H1 (cell line): ENCODE measurements around the gene KRTAP12-2. TPM values are rescaled to one million over a fixed set of nuclear protein-coding genes. Genes with fewer than 3 reads are reported as not detected.

ENCODE experiments used
- CTCF ChIA-PET: fragments of 300-600 bp; sonication (Branson Sonifier 250); formaldehyde crosslinking; loops from one replicate; lab custom pipeline; 2021; ENCODE audit not compliant: partially characterized antibody; lab: Charles Lee
- POLR2A ChIA-PET: fragments of 300-600 bp; sonication (Branson Sonifier 250); formaldehyde crosslinking; loops from one replicate; lab custom pipeline; 2021; ENCODE audit warnings: inconsistent platforms; ENCODE audit not compliant: partially characterized antibody; lab: Charles Lee
- DNase-seq, 2 experiments: peaks; one replicate each; pipeline versions ENCODE4 v3.0.0 to v3.0.0-alpha.2; 2010 to 2022; ENCODE audit warnings: low spot score in 2 of 2, low read depth in 1 of 2, mixed read lengths in 1 of 2
- FAIRE-seq: peaks from 2 replicates; lab custom pipeline; 2011; peaks lifted over from hg19 to GRCh38; lab: Jason Lieb, UNC
- H2AFZ ChIP-seq: 2 replicates; pipeline ENCODE4 v1.8.1; 2012; ENCODE audit warnings: low read length, inconsistent platforms
- H2AK5ac ChIP-seq: 2 replicates; pipeline ENCODE4 v1.6.1; 2013; ENCODE audit warnings: low read depth, low read length
- H2BK120ac ChIP-seq: replicated peaks from 2 replicates; pipeline ENCODE3; 2013; ENCODE audit warnings: low read depth, low read length, inconsistent platforms
- H2BK12ac ChIP-seq: 2 replicates; pipeline ENCODE4 v1.6.1; 2013; ENCODE audit warnings: low read depth, low read length
- H2BK15ac ChIP-seq: 2 replicates; pipeline ENCODE4 v1.6.1; 2013; ENCODE audit warnings: low read length
- H2BK20ac ChIP-seq: 2 replicates; pipeline ENCODE4 v1.6.1; 2013; ENCODE audit warnings: low read length
- H2BK5ac ChIP-seq: 2 replicates; pipeline ENCODE4 v1.6.1; 2013; ENCODE audit warnings: low read depth, low read length
- H3K14ac ChIP-seq: 2 replicates; pipeline ENCODE4 v1.6.1; 2013; ENCODE audit warnings: inconsistent platforms; ENCODE audit not compliant: insufficient read length
- H3K18ac ChIP-seq: 2 replicates; pipeline ENCODE4 v1.6.1; 2013; ENCODE audit warnings: low read length; ENCODE audit errors: extremely low read depth
- H3K23ac ChIP-seq: 2 replicates; pipeline ENCODE4 v1.6.1; 2013; ENCODE audit warnings: inconsistent platforms; ENCODE audit not compliant: insufficient read length
- H3K23me2 ChIP-seq: 2 replicates; pipeline ENCODE4 v1.6.1; 2013; ENCODE audit warnings: low read depth, low read length
- H3K27ac ChIP-seq: 2 replicates; pipeline ENCODE4 v1.6.1; 2011; ENCODE audit warnings: low read depth, low read length, inconsistent platforms
- H3K27me3 ChIP-seq, 4 experiments: replicated peaks in 1 of 4; 1 replicate in 1 of 4; 2 replicates in 3 of 4; pipeline versions ENCODE4 v1.6.1 to v1.8.1; 2011 to 2013; ENCODE audit warnings: low read length in 3 of 4, mild to moderate bottlenecking in 3 of 4, inconsistent platforms in 2 of 4, mixed read lengths in 2 of 4, moderate library complexity in 1 of 4; ENCODE audit not compliant: control insufficient read depth in 3 of 4, insufficient read depth in 3 of 4; ENCODE audit errors: extremely low read depth in 1 of 4
- H3K36me3 ChIP-seq, 4 experiments: 2 replicates each; pipeline versions ENCODE4 v1.6.1 to v1.8.1; 2011 to 2013; ENCODE audit warnings: mild to moderate bottlenecking in 4 of 4, low read length in 3 of 4, moderate library complexity in 2 of 4, control low read depth in 1 of 4, inconsistent platforms in 1 of 4; ENCODE audit not compliant: insufficient read depth in 4 of 4, control insufficient read depth in 2 of 4
- H3K4ac ChIP-seq: replicated peaks from 2 replicates; pipeline ENCODE3; 2013; ENCODE audit warnings: low read length, low read depth, mixed read lengths, inconsistent platforms; ENCODE audit not compliant: insufficient read length
- H3K4me1 ChIP-seq, 4 experiments: replicated peaks in 1 of 4; 1 replicate in 1 of 4; 2 replicates in 3 of 4; pipeline versions ENCODE4 v1.6.1 to v1.8.1; 2011 to 2013; ENCODE audit warnings: low read length in 3 of 4, inconsistent platforms in 2 of 4, mixed read lengths in 1 of 4; ENCODE audit not compliant: insufficient read depth in 4 of 4, control insufficient read depth in 3 of 4
- H3K4me2 ChIP-seq, 2 experiments: 2 replicates each; pipeline versions ENCODE4 v1.6.1 to v1.8.1; 2011 to 2013; ENCODE audit warnings: low read depth in 2 of 2, low read length in 2 of 2, control low read depth in 1 of 2, inconsistent platforms in 1 of 2, mild to moderate bottlenecking in 1 of 2; ENCODE audit not compliant: insufficient read depth in 1 of 2
- H3K4me3 ChIP-seq, 4 experiments: fragments of 200-600, 300-600 bp in 1 of 4; sonication (generic), shearing (Covaris generic), sonication (Bioruptor Twin) in 1 of 4; 2 replicates each; pipeline versions ENCODE4 v1.5.1 to v1.8.1; 2011 to 2016; ENCODE audit warnings: low read length in 4 of 4, low read depth in 3 of 4, control low read depth in 2 of 4, inconsistent platforms in 2 of 4, mild to moderate bottlenecking in 2 of 4, mixed read lengths in 1 of 4, moderate library complexity in 1 of 4; ENCODE audit not compliant: insufficient read depth in 2 of 4; ENCODE audit errors: extremely low read depth in 1 of 4
- H3K56ac ChIP-seq: replicated peaks from 2 replicates; pipeline ENCODE3; 2013; ENCODE audit warnings: low read depth, mild to moderate bottlenecking, mixed read lengths, low read length, inconsistent platforms; ENCODE audit not compliant: insufficient read length
- H3K79me1 ChIP-seq: 2 replicates; pipeline ENCODE4 v1.6.1; 2013; ENCODE audit warnings: low read depth, low read length, control low read depth
- H3K79me2 ChIP-seq, 2 experiments: 2 replicates each; pipeline versions ENCODE4 v1.6.1 to v1.8.1; 2012 to 2013; ENCODE audit warnings: low read length in 2 of 2, mild to moderate bottlenecking in 2 of 2, inconsistent platforms in 1 of 2; ENCODE audit not compliant: insufficient read depth in 2 of 2, control insufficient read depth in 1 of 2
- H3K9ac ChIP-seq, 4 experiments: replicated peaks in 1 of 4; 1 replicate in 1 of 4; 2 replicates in 3 of 4; pipeline versions ENCODE4 v1.6.1 to v1.8.1; 2011 to 2013; ENCODE audit warnings: low read depth in 3 of 4, low read length in 3 of 4, control low read depth in 2 of 4, mild to moderate bottlenecking in 2 of 4, moderate library complexity in 2 of 4, inconsistent platforms in 1 of 4; ENCODE audit errors: extremely low read depth in 1 of 4
- H3K9me3 ChIP-seq, 2 experiments: 2 replicates each; pipeline versions ENCODE4 v1.6.1 to v1.8.1; 2012 to 2013; ENCODE audit warnings: mild to moderate bottlenecking in 2 of 2, moderate library complexity in 2 of 2, control low read depth in 1 of 2, inconsistent platforms in 1 of 2, low read depth in 1 of 2, low read length in 1 of 2, mixed read lengths in 1 of 2; ENCODE audit not compliant: insufficient read depth in 2 of 2
- H4K20me1 ChIP-seq, 2 experiments: replicated peaks in 1 of 2; 2 replicates each; pipeline versions ENCODE3 to v1.8.1; 2011 to 2013; ENCODE audit warnings: inconsistent platforms in 2 of 2, low read length in 2 of 2, mild to moderate bottlenecking in 1 of 2; ENCODE audit not compliant: insufficient read depth in 2 of 2, control insufficient read depth in 1 of 2
- H4K5ac ChIP-seq: 2 replicates; pipeline ENCODE4 v1.6.1; 2013; ENCODE audit warnings: low read length, low read depth, mixed read lengths, inconsistent platforms; ENCODE audit not compliant: insufficient read length
- H4K8ac ChIP-seq: 2 replicates; pipeline ENCODE4 v1.8.0; 2013; ENCODE audit warnings: mild to moderate bottlenecking, moderate library complexity, low read length, inconsistent platforms; ENCODE audit not compliant: insufficient read depth; ENCODE audit errors: extremely low read depth
- H4K91ac ChIP-seq: replicated peaks from 2 replicates; pipeline ENCODE3; 2013; ENCODE audit warnings: low read length, mixed read lengths, inconsistent platforms; ENCODE audit not compliant: insufficient read length
- CTCF ChIP-seq, 3 experiments: IDR thresholded peaks; 1 replicate in 2 of 3; 2 replicates in 1 of 3; pipeline versions ENCODE4 v1.5.1 to v1.6.1; 2011; ENCODE audit warnings: low read length in 3 of 3, mild to moderate bottlenecking in 3 of 3, inconsistent platforms in 2 of 3, low read depth in 1 of 3, moderate library complexity in 1 of 3; ENCODE audit not compliant: insufficient read depth in 1 of 3; ENCODE audit errors: control extremely low read depth in 1 of 3
- KDM5A ChIP-seq: fragments of 200-600 bp; IDR thresholded peaks from 2 replicates; pipeline ENCODE4 v1.7.1; 2012; ENCODE audit warnings: mild to moderate bottlenecking, low read length, inconsistent platforms, mixed read lengths
- RAD21 ChIP-seq, 2 experiments: IDR thresholded peaks in 1 of 2; conservative IDR thresholded peaks in 1 of 2; 2 replicates each; pipeline ENCODE4 v1.6.1; 2011; ENCODE audit warnings: low read depth in 2 of 2, low read length in 2 of 2, improper control_type of control experiment in 1 of 2, inconsistent platforms in 1 of 2, mild to moderate bottlenecking in 1 of 2, moderate library complexity in 1 of 2
- SP4 ChIP-seq: IDR thresholded peaks from 2 replicates; pipeline ENCODE4 v1.6.1; 2012; ENCODE audit warnings: low read length, inconsistent platforms
- WGBS, 2 experiments: shearing (Covaris generic) in 1 of 2; methylation state at CpG; one replicate each; pipeline versions ENCODE4 v1.1.6 to v1.1.7; 2013 to 2015; ENCODE audit warnings: low lambda C conversion rate in 2 of 2, mixed read lengths in 2 of 2, inconsistent platforms in 1 of 2, low coverage in 1 of 2, missing lambda C conversion rate in 1 of 2; ENCODE audit not compliant: insufficient replicate concordance in 2 of 2, insufficient coverage in 1 of 2, insufficient read length in 1 of 2; ENCODE audit errors: extremely low coverage in 1 of 2, missing lambda C conversion rate in 1 of 2; 5-methylcytosine and 5-hydroxymethylcytosine counted together
- polyA plus RNA-seq, 7 experiments: library from polyadenylated mRNA; depleted of rRNA in 3 of 7; stranded (reverse) in 5 of 7; unstranded in 2 of 7; fragments of >200 nt in 5 of 7; fragments of 200-250 nt in 2 of 7; gene quantifications; 1 replicate in 5 of 7; 2 replicates in 1 of 7; 4 replicates in 1 of 7; pipeline versions ENCODE4 v1.2.1 to v1.2.3, GENCODE V29; 2011 to 2013; ENCODE audit warnings: missing spikeins in 2 of 7, mixed read lengths in 2 of 7
- total RNA-seq: library from RNA; stranded (reverse); fragmentation: NEBNext Ultra II Directional; extraction: Animal tissue kit (Norgen Biotek cat#: 25700); gene quantifications from 2 replicates; pipeline ENCODE4 v1.2.1, GENCODE V29; 2021

KRTAP12-2 gene
- total and polyA plus RNA-seq, 2 of the 8 experiments (the other 6 are each of a cell fraction or from before 2014, with no cell fraction given) = 0.50 TPM; not detected in 1

GRCh38 chr21:44696572-44696971 lies 29.8 kb upstream of the KRTAP12-2 start:
- Histone ChIP-seq H3K23ac (no peak overlapping the region), H2BK20ac (no peak overlapping the region), H3K9me3 (peaks cover 0 to 4% of the 10 kb centered on the region in 2 experiments; a peak in 1 of 4 replicates), H3K4me3 (no peak overlapping the region), H3K23me2 (no peaks in the 10 kb centered on the region), H4K5ac (no peak overlapping the region), H2AFZ (no peak overlapping the region), H2BK5ac (0 out of 2 replicates have a peak overlapping the region, but pooled peaks have one; percentile 56), H3K14ac (no peak overlapping the region), H4K91ac (no peak overlapping the region), H3K27ac (no peak overlapping the region), H3K4me1 (peaks cover 0 to 33% (median 16%) of the 10 kb centered on the region in 4 experiments; a peak in 6 of 7 replicates), H3K79me2 (no peaks in the 10 kb centered on the region), H2BK12ac (peak overlapping the region; percentile 60; the same call in 1 of the 2 replicates), H2AK5ac (no peak overlapping the region; the same call in 1 of the 2 replicates)
- CTCF ChIA-PET = interaction anchor here (0.8 to 3.8 kb wide), 12 partner anchors 11 to 186 kb away, joined by 3 to 15 read pairs (median 4); partner anchors contain the start of gene TSPEAR
- DNase-seq (no peak), FAIRE-seq (no peak)
- 79% methylated on average over 10 of the region's 10 CpGs; no CpG with 5 or more reads in 1 of the 2 experiments for WGBS, 2 experiments
- TF ChIP-seq CTCF (IDR thresholded peaks at IDR 0.05; ENCODE audit: control extremely low read depth in 1 of 3, insufficient read depth in 1 of 3, low read depth in 1 of 3, low read length in 3 of 3) (peak in 2 of 3 experiments; percentile 11 to 27; a peak in 3 of 4 replicates), RAD21 (IDR thresholded peaks at IDR 0.05 in 1 of 2, conservative IDR thresholded peaks at IDR 0.05 in 1 of 2; ENCODE audit: low read depth in 2 of 2, low read length in 2 of 2) (peak; percentile 49 to 56), KDM5A (no peak), SP4 (no peak)
- TF ChIP-seq, all 59 proteins: peak for 2
- Histone ChIP-seq H2BK15ac (no peak overlapping the region), H2BK120ac (no peak overlapping the region), H4K8ac (no peak overlapping the region), H3K56ac (no peak overlapping the region), H3K4ac (no peak overlapping the region), H3K79me1 (peaks cover 3% of the 10 kb centered on the region; the same call in 1 of the 2 replicates), H3K4me2 (0 out of 4 replicates have a peak overlapping the region, but pooled peaks of 1 of the 2 experiments have one; percentile 2), H3K27me3 (no peaks in the 10 kb centered on the region), H4K20me1 (no peaks in the 10 kb centered on the region), H3K36me3 (no peaks in the 10 kb centered on the region), H3K18ac (peak overlapping the region; percentile 48), H3K9ac (no peak overlapping the region)
- POLR2A ChIA-PET = interaction anchor here (1.1 to 1.4 kb wide), 5 partner anchors 11 to 179 kb away, joined by 3 to 5 read pairs (median 4); no protein-coding TSS in a partner anchor
